Fibroblast of upper back skin (primary cell): ENCODE measurements around the gene NRF1.
"Not testable (repeated sequence)": the region's sequence is repeated elsewhere in the genome, so short reads cannot be mapped to it uniquely, and the experiment has no call there.

ENCODE experiments used
- DNase-seq: peaks from one replicate; pipeline ENCODE4 v3.0.0-alpha.2; 2013

NRF1 gene

DNA sequence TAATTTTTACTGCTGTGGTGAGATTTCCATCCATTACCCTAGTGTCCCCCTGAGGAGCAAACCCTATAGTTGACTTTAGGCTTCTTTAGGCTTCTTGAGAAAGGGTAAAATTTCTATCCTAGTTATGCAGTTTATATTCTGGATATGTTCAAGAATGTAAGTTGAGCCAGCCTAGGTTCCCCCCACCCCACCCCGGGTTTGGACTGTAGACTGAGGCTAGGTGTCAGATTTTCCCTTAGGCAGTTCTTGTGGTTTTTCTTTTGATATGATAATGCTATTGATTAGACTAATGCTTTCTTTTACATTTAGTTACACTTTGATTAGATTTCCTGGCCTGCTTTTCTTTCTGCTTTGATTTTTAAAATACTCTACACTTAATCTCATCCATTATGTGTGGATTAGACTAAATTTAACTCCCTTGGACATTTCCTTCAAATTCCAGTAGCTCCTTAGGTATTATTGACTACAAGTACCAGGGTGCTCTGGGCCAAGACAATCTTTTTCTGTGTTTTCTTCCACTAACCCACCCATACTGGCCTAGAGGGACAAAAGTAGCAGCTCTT lies 37.7 kb downstream of the NRF1 start:
- DNase-seq = no peak

GRCh38 chr7:129650056-129650758 lies 38.7 kb downstream of the NRF1 start:
- DNase-seq = peak; percentile 19

- DNase-seq = no peak
Measured at GRCh38 chr7:129652914-129653313, 41.4 kb downstream of the NRF1 start.

GRCh38 chr7:129655811-129656210 lies 44.3 kb downstream of the NRF1 start:
- DNase-seq = no peak

- no peak for DNase-seq
Measured at GRCh38 chr7:129657363-129657762, 45.8 kb downstream of the NRF1 start.

DNA sequence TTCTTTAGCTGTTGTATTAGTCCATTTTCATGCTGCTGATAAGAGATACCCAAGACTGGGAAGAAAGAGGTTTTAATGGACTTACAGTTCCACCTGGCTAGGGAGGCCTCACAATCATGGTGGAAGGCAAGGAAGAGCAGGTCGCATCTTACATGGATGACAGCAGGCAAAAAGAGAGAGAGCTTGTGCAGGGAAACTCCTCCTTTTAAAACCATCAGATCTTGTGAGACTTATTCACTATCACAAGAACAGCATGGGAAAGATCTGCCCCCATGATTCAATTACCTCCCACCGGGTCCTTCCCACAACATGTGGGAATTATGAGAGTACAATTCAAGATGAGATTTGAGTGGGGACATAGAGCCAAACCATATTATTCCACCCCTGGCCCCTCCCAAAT lies 48.4 kb downstream of the NRF1 start:
- DNase-seq = not testable (repeated sequence)

DNA sequence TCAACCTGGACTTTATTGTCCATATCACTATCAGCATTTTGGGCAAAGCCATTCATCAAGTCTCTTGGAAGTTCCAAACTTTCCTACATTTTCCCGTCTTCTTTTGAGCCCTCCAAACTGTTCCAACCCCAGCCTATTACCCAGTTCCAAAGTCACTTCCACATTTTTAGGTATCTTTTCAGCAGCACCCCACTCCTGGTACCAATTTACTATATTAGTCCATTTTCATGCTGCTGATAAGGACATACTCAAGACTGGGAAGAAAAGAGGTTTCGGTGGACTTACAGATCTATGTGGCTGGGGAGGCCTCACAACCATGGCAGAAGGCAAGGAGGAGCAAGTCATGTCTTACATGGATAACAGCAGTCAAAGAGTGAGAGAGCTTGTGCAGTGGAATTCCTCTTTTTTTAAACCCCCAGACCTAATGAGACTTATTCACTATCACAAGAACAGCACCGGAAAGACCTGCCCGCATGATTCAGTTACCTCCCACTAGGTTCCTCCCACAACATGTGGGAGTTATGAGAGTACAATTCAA lies 50.2 kb downstream of the NRF1 start:
- DNase-seq = no peak

- DNase-seq = not testable (repeated sequence)
Measured at GRCh38 chr7:129663240-129663639, 51.7 kb downstream of the NRF1 start.

DNA sequence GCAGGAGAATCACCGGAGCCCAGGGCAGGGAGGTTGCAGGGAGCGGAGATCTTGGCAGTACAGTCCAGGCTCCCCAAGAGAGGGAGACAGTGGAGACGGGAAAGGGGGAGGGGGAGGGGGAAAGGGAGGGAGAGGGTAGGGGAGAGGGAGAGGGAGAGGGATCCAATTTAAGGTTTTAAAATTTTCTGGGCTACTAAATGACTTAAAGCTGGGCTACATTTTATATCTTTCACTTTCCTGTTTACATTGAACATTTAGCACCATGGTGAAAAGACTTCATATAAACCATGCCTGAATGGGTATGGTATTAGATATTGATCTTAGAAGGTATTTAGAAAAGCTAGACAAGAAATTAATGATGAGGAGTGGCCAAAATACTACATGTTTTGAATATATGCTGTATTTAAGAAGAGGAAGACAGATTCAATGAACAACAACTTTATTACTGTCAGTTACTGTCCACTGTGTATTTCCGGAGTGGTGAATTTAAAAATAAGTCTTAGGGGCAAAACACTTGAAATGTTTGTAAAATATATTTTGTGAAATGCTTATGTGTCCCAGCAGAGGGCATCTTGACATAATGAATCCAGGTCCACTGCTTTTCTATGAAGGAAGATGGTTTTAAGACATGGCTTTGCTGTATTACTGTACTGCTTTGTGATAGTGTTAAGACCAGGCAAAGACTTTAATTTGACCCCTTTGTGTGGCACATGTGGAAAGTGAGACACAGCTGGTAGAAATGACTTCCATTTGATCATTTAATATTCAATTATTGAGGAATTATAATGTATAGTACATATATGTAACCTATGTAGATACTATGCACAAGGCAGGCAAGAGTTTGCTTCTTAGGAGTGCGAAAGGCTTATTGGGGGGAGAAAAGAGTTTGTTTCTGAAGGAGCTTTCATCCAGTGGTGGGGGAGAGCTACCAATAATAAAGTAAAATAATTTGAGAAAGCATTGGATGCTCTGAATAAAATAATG lies 52.8 kb downstream of the NRF1 start:
- peak; percentile 78 for DNase-seq

DNA sequence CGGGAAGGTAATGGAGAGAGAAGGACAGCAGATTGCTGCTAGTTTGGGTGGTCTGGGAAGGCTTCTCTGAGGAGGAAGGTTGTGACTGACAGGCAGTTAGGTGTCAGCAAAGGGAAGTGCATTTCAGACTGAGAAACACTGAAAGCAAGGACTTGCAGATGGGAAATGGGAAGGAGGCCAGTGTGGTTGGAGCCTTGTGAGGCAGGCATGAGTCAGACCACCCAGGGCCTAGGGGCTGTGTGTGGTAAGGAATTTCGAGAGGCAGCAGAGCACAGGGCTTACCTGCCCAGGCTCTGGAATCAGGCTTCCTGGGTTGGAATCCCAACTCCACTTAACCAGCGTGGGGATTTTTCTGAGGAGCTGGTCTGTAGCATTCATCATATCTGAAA lies 53.5 kb downstream of the NRF1 start:
- DNase-seq = peak; percentile 99

DNA sequence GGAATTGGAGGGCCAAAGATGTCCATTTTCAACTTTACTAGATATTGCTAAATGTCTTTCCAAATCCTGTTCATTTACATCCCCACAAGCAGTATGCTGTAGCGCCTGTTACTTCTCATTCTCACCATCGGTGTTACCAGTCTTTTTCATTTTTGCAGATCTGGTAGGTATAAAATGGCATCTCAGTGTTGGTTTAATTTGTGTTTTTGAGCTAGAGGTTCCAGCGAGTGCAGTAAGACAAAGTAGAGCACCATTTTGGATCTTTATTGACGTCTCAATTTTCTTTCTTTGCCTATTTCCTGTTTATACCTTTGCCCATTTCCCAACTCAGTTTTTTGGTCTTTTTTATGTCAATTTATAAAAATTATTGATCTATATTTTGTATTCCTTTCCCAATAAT lies 55.6 kb downstream of the NRF1 start:
- no peak for DNase-seq

DNA sequence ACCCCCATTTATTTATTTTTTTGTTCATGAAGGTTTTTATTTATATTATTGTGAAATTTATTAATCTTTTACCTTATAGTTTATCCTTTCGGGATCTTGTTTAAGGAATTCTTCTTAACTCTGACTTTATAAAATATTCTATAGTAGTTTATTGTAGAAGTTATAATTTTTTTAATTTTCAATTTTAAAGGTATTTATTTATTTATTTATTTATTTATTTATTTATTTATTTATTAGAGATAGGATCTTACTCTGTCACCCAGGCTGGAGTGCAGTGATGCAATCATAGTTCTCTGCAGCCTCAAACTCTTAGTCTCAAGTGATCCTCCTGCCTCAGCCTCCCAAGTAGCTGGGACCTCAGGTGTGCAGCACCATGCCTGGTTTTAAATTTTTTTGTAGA lies 56.0 kb downstream of the NRF1 start:
- DNase-seq = no peak

DNA sequence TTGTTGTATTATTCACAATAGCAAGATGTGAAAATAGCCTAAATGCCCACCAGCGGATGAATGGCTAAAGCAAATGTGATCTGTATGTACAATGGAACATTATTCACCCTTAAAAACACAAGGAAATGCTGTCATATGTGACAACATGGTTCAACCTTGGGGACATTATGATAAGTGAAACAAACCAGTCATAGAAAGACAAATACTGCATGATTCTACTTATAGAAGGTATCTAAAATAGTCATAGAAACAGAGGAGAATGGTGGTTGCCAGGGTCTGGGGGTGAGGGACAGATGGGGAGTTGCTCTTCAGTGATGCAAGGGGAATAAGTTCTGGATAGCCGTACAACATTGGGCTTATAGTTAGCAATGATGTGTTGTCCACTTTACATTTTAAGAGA lies 58.4 kb downstream of the NRF1 start:
- no peak for DNase-seq

DNA sequence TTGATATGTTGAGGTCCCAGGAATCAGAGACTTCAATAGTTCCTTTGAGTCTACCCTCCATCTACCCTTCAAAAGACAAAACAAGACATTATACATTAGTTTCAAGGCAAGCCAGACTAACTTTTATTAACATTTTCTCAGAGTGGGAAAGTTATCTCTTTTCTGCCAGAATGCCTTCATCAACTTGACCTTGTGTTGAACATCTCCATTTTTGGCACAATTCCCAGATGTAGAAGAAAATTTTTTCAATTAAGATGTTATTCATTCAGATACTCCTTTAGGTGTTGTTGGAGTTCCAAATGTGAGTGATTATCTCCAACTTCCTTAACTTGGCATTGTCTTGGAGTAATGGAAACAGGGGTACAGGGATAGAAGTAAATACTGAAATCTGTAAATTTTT lies 59.1 kb downstream of the NRF1 start:
- DNase-seq = peak; percentile 49

DNA sequence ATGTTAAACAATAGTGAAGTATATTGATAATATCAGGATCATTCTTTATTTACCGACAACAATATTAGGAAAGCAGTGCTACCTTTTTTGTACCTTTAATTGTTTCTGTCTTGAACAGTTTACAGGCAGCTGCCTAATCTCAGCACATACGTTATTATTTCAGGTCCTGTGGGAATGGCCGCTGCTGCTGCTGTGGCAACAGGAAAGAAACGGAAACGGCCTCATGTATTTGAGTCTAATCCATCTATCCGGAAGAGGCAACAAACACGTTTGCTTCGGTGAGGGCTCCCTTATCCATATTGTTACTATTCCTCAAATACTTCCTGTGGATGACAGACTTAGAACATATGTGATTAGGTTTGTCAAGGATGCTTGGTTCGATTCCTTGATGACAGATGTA lies 59.7 kb downstream of the NRF1 start:
- DNase-seq = no peak

DNA sequence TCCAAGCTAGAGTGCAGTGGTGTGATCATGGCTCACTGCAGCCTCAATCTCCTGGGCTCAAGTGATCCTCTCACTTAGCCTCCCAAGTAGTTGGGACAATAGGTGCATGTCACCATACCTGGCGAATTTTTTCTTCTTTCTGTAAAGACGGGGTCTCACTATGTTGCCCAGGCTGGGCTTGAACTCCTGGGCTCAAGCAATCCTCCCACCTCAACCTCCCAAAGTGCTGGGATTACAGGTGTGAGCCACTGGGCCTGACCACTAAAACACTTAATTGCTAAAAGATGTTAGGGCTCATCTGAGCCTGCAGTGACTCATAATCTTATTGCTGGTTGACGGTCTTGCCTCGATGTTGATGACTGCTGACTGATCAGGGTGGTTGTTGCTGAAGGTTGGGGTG lies 63.0 kb downstream of the NRF1 start:
- not testable (repeated sequence) for DNase-seq

DNA sequence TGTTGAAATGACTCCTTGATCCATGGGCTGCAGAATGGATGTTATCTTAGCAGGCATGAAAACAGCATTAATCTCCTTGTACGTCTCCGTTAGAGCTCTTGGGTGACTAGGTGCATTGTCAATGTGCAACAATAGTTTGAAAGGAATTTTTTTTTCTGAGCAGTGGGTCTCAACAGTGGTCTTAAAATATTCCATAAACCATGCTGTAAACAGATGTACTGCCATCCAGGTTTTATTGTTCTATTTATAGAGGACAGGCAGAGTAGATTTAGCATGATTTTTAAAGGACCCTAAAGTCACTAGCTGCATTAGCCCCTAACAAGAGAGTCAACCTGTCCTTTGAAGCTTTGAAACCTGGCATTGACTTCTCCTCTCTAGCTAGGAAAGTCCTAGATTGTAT lies 64.0 kb downstream of the NRF1 start:
- DNase-seq = no peak

GRCh38 chr7:129676017-129676897 lies 64.7 kb downstream of the NRF1 start:
- no peak for DNase-seq

GRCh38 chr7:129677796-129678195 lies 66.3 kb downstream of the NRF1 start:
- DNase-seq = no peak

GRCh38 chr7:129678606-129679005 lies 67.1 kb downstream of the NRF1 start:
- DNase-seq = no peak

DNA sequence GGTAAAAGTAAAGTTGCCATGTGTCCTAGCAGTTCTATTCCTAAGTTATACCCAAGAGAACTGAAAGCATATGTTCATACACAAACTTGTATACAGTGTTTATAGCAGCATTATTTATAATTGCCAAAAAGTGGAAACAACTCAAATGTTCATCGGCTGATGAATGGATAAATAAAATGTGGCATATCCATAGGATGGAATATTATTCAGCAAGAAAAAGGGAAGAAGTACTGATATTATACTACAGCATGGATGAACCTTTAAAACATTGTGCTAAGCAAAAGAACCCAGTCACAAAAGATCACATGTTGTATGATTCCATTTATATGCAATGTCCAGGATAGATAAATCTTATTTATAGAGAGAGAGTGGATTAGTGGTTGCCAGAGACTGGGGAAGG lies 68.9 kb downstream of the NRF1 start:
- DNase-seq = no peak

- peak; percentile 32 for DNase-seq
Measured at GRCh38 chr7:129684777-129685176, 73.3 kb downstream of the NRF1 start.

DNA sequence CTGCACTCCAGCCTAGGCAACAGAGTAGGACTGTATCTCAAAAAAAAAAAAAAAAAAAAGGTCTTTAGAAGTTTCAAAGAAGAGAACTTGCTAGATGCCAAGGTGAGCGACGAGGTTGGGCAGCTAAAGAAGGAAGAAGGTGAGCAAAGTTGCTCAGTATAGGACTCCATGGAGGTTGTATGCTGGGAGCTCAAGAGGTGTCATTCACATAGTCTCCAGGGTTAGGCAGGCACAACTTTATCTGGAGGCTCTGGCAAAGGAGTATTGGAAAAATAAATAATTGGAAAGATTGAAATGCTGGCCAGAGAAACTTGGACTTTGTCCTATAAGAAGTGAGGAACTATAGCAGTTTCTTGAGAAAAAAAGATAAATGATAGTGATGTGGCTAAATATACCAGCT lies 74.5 kb downstream of the NRF1 start:
- DNase-seq = no peak
